Neural crest cell (in vitro differentiated cells): Measurements from ENCODE around the gene MECP2. TPM values are rescaled to one million over a fixed set of nuclear protein-coding genes. Genes with fewer than 3 reads are reported as not detected.

Source experiments
- DNase-seq: peaks from one replicate; pipeline ENCODE4 v3.0.0; 2021; ENCODE audit warnings: low read depth, mixed read lengths, low spot score
- H3K27ac Mint-ChIP-seq: one replicate; pipeline ENCODE4 v1.8.0; 2021; ENCODE audit warnings: mild to moderate bottlenecking, mixed read lengths; ENCODE audit not compliant: unreplicated experiment
- H3K27me3 Mint-ChIP-seq: 2 replicates; pipeline ENCODE4 v1.8.0; 2021; ENCODE audit warnings: low read depth, mild to moderate bottlenecking, mixed read lengths
- H3K36me3 Mint-ChIP-seq: 2 replicates; pipeline ENCODE4 v1.8.0; 2021; ENCODE audit warnings: low read depth, mild to moderate bottlenecking, mixed read lengths
- H3K4me1 Mint-ChIP-seq: 2 replicates; pipeline ENCODE4 v1.8.0; 2021; ENCODE audit warnings: mixed read lengths
- H3K4me3 Mint-ChIP-seq: one replicate; pipeline ENCODE4 v1.8.0; 2021; ENCODE audit warnings: mild to moderate bottlenecking, mixed read lengths
- H3K9me3 Mint-ChIP-seq: 2 replicates; pipeline ENCODE4 v1.8.0; 2021; ENCODE audit warnings: mixed read lengths
- total RNA-seq: library from RNA; stranded (reverse); gene quantifications from 2 replicates; pipeline ENCODE4 v1.2.1, GENCODE V29; 2021
- TF ChIP-seq, protein P1 (sequence below): fragments of 200-600 bp; sonication (generic); conservative IDR thresholded peaks from 2 replicates; pipeline ENCODE4 v1.5.0; 2021; ENCODE audit warnings: antibody characterized with exemption, mild to moderate bottlenecking

The MECP2 gene
- total RNA-seq, 1 donor from 2014 or later: 49.1 TPM

- peaks cover 10% of the 10 kb centered on the region for H3K4me1 Mint-ChIP-seq
- no peak overlapping the region for H3K27ac Mint-ChIP-seq
- H3K9me3 Mint-ChIP-seq: peaks cover 3% of the 10 kb centered on the region
Observed at GRCh38 chrX:154131955-154132354, 34.4 kb upstream of the MECP2 start.

GRCh38 chrX:154126101-154126500 is 28.6 kb upstream of the MECP2 start:
- Mint-ChIP-seq H3K4me3 (no peak overlapping the region), H3K27me3 (no peaks in the 10 kb centered on the region), H3K36me3 (no peaks in the 10 kb centered on the region), H3K9me3 (peaks cover 3% of the 10 kb centered on the region), H3K4me1 (no peaks in the 10 kb centered on the region), H3K27ac (no peak overlapping the region)
- TF ChIP-seq, protein P1, sequence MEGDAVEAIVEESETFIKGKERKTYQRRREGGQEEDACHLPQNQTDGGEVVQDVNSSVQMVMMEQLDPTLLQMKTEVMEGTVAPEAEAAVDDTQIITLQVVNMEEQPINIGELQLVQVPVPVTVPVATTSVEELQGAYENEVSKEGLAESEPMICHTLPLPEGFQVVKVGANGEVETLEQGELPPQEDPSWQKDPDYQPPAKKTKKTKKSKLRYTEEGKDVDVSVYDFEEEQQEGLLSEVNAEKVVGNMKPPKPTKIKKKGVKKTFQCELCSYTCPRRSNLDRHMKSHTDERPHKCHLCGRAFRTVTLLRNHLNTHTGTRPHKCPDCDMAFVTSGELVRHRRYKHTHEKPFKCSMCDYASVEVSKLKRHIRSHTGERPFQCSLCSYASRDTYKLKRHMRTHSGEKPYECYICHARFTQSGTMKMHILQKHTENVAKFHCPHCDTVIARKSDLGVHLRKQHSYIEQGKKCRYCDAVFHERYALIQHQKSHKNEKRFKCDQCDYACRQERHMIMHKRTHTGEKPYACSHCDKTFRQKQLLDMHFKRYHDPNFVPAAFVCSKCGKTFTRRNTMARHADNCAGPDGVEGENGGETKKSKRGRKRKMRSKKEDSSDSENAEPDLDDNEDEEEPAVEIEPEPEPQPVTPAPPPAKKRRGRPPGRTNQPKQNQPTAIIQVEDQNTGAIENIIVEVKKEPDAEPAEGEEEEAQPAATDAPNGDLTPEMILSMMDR: no peak
- no peak for DNase-seq

More at GRCh38 chrX:154131955-154132354, 34.4 kb upstream of the MECP2 start:
- Mint-ChIP-seq H3K36me3 (no peaks in the 10 kb centered on the region), H3K27me3 (no peaks in the 10 kb centered on the region), H3K4me3 (no peak overlapping the region)
- TF ChIP-seq, protein P1: no peak
- no peak for DNase-seq

- Mint-ChIP-seq H3K9me3 (peaks cover 3% of the 10 kb centered on the region), H3K4me1 (no peaks in the 10 kb centered on the region), H3K27me3 (no peaks in the 10 kb centered on the region), H3K27ac (no peak overlapping the region), H3K4me3 (no peak overlapping the region), H3K36me3 (no peaks in the 10 kb centered on the region)
- TF ChIP-seq, protein P1: no peak
- DNase-seq: no peak
Observed at GRCh38 chrX:154125391-154126040, 28.0 kb upstream of the MECP2 start.

- Mint-ChIP-seq H3K9me3 (peaks cover 5% of the 10 kb centered on the region), H3K27me3 (no peaks in the 10 kb centered on the region)
- no peak for DNase-seq
Observed at GRCh38 chrX:154123241-154124219, 26.0 kb upstream of the MECP2 start.

GRCh38 chrX:154121961-154122360 is 24.4 kb upstream of the MECP2 start:
- Mint-ChIP-seq H3K9me3 (peaks cover 6% of the 10 kb centered on the region), H3K4me3 (no peak overlapping the region), H3K27me3 (no peaks in the 10 kb centered on the region), H3K36me3 (no peaks in the 10 kb centered on the region), H3K4me1 (no peaks in the 10 kb centered on the region), H3K27ac (no peak overlapping the region)
- TF ChIP-seq, protein P1: no peak
- DNase-seq: no peak

More at GRCh38 chrX:154123241-154124219, 26.0 kb upstream of the MECP2 start:
- H3K4me1 Mint-ChIP-seq: no peaks in the 10 kb centered on the region
- no peaks in the 10 kb centered on the region for H3K36me3 Mint-ChIP-seq
- TF ChIP-seq, protein P1: no peak
- H3K27ac Mint-ChIP-seq: no peak overlapping the region
- no peak overlapping the region for H3K4me3 Mint-ChIP-seq
